ENCODE measurements around the gene CSTB.

CSTB gene

GRCh38 chr21:43748622-43749021, 27.5 kb downstream of the CSTB start:
- FAIRE-seq = no peak

DNA sequence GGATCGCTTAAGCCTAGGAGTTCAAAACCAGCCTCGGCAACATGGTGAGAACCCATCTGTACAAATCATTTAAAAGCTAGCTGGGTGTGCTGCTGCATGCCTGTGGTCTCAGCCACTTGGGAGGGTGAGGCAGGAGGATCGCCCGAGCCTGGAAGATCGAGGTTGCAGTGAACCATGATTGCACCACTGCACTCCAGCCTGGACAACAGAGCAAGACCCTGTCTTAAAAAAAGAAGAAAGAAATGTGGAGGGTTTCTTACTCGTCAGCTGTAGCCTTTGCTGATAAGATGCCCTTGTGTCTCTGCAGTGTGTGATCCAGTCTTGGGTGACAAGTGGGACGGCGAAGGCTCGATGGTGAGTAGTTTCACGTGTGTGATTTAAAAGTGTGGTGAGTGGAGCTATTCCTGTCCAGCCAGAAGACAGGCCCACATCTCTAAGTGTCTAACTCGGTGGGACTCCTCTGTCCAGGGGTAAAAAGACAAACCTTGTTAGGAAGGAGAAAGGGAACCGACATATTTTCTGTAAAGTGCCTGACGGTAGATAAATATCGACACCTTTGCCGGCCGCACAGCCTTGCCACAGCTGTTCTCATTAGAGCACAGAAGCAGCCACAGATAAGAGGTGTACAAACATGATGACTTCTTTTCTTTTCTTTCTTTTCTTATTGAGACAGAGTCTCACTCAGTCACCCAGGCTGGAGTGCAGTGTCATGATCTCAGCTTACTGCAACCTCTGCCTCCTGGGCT, 30.2 kb downstream of the CSTB start:
- no peak for FAIRE-seq

DNA sequence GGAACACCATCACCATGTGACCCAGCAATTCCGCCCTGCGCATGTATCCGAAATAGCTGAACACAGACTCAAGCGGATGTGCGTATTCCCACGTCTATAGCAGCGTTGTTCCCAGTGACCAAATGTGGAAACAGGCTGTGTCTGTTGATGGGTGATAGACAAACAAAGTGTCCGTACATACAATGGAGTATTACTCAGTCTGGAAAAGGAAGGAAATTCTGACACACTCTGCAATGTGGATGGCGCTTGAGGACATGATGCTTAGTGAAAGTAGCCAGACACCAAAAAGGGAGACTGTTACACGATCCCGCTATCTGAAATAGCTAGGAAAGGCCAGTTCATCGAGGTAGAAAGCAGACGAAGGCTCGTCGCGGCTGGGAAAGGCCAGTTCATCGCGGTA, 31.4 kb downstream of the CSTB start:
- FAIRE-seq = no peak

DNA sequence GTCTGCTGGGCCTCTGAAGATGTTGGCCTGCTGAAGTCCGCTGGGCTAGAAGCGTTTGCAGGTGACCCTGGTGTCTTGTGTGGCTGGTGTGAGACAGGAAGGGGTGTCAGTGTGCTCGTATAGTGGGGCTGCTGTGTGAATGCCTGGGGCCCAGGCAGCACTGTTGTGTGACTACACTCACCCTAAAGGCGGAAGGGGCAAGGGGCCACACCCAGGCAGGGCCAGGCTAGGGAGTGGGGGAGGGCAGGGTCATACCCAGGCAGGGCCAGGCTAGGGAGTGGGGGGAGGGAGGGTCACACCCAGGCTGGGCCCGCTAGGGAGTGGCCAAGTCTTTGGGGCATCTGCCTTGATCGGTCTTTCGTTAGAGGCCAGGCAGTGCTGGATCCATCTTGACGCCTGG, 32.2 kb downstream of the CSTB start:
- no peak for FAIRE-seq

DNA sequence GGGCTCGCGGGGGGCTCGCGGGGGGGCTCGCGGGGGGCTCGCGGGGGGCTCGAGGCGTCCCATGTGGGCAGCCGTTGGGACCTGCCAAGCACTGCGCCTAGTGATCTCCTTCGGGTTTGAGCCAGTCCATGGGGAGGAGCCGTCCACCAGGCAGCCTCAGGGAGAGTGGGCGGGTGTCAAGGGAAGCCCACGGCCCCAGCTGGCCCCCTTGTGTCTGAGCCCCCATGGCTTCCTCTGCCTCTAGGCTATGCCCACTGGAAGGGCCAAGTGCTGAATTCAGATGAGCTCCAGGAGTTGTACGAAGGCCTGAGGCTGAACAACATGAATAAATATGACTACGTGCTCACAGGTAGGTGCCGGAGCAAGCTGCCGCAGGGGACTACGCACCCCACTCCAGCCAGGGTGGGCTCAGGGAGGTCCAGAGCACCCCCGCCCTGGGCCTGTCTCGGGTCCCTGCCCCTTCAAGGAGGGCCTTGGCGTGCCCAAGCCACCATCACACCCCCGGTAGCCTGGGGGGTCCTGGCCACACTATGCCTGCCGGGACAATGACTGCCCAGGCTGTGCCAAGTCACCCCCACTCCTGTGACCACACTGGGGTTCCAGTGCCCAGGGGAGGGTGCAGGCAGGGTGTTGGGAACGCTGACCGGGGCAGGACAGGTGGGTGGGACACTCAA, 34.5 kb downstream of the CSTB start:
- FAIRE-seq = no peak

GRCh38 chr21:43740497-43741156, 35.5 kb downstream of the CSTB start:
- no peak for FAIRE-seq

- FAIRE-seq = no peak
Measured at GRCh38 chr21:43739621-43740435, 36.3 kb downstream of the CSTB start.

DNA sequence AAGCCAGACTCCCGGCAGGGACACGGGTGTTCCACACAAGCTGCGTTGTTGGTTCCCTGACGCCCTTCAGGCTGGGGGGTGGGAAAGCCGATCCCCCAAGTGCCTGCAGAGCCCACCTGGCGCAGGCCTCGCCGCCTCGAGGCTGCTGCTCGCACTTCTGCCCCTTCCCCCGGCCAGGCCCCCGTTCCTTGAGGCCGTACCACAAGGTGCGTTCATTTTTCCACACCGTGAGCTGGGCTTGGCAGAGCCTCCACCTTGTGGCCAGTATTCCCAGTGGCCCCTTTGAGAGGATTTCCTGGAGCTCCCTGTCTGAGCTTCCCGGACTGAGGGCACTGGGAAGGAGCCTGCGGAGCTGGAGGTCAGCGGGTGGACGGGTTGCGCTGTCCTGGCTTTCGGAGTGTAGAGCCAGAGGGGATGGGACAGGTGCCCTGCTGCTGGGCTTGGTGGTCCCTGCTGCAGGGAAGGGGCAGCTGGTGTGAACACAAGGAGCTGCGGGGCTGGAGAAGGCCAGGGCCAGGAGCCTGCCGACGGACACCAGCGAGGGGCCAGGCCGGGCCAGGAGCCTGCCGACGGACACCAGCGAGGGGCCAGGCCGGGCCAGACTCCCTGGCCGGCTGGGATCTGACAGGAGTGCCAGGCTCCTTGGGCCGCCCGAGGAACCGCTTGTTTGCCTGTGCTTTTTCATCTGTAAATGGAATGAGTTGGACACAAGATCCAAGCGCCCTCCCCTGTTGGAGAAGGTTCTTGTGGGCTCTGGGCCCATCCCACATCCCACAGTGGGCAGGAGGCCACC, 38.8 kb downstream of the CSTB start:
- no peak for FAIRE-seq

GRCh38 chr21:43736224-43736883, 39.8 kb downstream of the CSTB start:
- FAIRE-seq = no peak

DNA sequence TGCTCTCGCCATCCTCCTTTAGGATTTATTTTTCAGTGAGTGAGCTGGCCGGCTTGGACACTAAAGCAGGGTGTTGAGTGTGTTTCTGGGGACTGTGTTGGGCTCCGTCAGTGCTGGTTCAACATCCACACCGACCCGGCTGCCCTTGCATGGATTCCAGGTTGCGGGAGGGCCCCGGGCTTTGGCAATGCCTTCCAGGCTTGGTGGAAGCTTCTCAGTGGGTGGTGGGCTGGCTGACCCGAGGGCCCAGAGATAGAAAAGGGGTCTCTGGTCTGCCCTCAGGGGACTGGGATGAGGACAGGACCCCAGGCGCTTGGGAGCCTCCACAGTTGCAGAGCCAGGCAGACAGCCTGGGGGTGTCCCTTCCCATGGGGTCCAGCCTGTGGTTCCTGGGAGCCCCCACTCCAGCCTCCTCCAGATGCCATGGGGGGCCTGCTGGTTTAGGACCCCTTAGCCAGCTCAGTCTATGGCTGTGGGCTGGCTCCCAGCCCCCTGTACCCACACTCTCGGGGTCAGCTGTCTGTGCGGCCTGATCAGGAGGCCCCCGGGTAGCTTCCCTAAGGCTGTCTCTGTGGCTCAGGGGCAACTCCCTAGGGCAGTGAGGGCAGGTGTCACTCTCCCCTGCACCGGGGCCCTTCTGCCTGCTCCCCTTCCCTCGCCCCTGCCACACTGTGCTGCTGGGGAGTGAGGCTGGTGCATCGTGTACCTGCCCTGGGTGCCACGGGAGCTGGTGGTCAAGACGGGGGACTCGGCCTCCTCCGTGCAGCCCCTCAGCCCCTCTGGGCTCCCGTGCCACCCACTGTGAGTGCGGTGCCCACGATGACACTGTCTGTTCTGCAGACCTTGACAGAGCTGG, 40.6 kb downstream of the CSTB start:
- no peak for FAIRE-seq

DNA sequence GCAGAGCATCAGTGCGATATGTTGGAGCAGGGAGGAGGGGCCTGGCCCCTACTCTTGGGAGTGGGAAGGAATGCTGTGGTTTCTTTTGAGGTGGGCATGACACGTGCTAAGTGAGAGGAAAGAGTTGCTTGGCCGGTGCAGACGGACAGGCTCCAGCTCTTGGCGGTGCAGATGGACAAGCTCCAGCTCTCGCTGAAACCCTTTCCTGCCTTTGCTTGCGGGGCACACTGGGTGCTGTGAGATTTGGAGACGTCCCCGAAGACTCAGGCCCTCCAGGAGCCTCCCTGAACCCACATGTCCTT, 41.2 kb downstream of the CSTB start:
- no peak for FAIRE-seq

- FAIRE-seq = no peak
Measured at GRCh38 chr21:43734131-43734927, 41.8 kb downstream of the CSTB start.

- FAIRE-seq = no peak
Measured at GRCh38 chr21:43733529-43734071, 42.5 kb downstream of the CSTB start.

- no peak for FAIRE-seq
Measured at GRCh38 chr21:43733060-43733459, 43.0 kb downstream of the CSTB start.

- FAIRE-seq = no peak
Measured at GRCh38 chr21:43731891-43732711, 44.0 kb downstream of the CSTB start.

DNA sequence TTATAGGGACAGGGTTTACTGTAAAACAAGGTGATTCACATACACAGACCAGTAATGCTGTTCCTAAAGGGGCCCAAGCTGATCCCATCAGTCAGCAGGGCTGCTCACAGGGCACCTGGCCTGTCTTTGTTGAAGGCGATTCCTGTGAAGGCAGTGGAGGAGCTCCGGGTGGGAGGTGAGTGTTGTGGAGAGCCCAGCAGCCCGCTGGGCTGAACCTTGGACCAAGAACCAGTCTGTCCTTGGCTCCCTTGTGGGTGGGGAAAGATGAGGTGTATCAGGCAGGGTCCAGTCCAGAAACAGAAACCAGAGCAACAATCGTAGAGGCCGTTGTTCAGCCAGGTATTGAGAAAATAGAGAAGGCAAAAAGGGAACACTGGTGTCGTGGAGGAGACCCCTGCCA, 44.6 kb downstream of the CSTB start:
- FAIRE-seq = no peak

- FAIRE-seq = no peak
Measured at GRCh38 chr21:43728467-43729390, 47.4 kb downstream of the CSTB start.

DNA sequence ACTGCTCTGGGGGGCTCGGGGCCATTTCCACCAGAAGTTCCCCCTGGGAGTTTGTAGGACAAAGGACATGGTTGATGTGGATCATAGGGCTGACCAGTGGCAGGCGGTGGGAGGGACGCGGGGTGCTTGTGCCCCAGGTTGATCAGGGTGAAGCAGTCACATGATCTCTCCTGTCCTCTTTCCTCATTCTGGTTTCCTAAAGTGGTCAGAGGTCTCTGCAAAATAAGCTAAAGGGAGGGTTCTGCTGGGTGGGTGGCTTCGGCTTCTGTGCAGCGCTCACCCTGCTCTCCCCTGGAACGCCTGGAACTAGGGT, 48.0 kb downstream of the CSTB start:
- no peak for FAIRE-seq
